ENCODE data around the gene PLAC8L1. TPM values are rescaled to one million over a fixed set of nuclear protein-coding genes. Genes with fewer than 3 reads are reported as not detected.

Gene PLAC8L1
- total RNA-seq, 1 experiment from 2014 or later: 2.7 TPM

GRCh38 chr5:146068206-146068605 is 37.2 kb downstream of the PLAC8L1 start:
- H3K36me3 ChIP-seq (ENCODE audit: insufficient read depth, low read length, poor library complexity, severe bottlenecking): no peaks in the 10 kb centered on the region
- H3K27ac ChIP-seq (ENCODE audit: low read depth, low read length, poor library complexity, severe bottlenecking): no peak overlapping the region
- H3K4me3 ChIP-seq (ENCODE audit: low read depth, low read length, poor library complexity, severe bottlenecking): no peak overlapping the region
- H3K9me3 ChIP-seq (ENCODE audit: low read depth, low read length, poor library complexity, severe bottlenecking): no peaks in the 10 kb centered on the region
- POLR2A ChIA-PET (ENCODE audit: low non-redundant PET): no interaction called here
- TF ChIP-seq CTCF (conservative IDR thresholded peaks at IDR 0.05; ENCODE audit: low read depth, low read length): no peak
- no peak for TF ChIP-seq EZH2 (IDR thresholded peaks at IDR 0.05; ENCODE audit: borderline replicate concordance, low read depth, low read length, poor library complexity, severe bottlenecking)
- intact Hi-C loops (cut with micrococcal nuclease; ENCODE audit: unreplicated experiment): no loop called here
- BruUV-seq (replicated peaks): no TSS peak
- H3K4me1 ChIP-seq (ENCODE audit: insufficient read depth, low read length, poor library complexity, severe bottlenecking): no peaks in the 10 kb centered on the region
- no peaks in the 10 kb centered on the region for H3K27me3 ChIP-seq (replicated peaks; ENCODE audit: insufficient read depth, low read depth, low read length, poor library complexity)
- no peak for DNase-seq (ENCODE audit: low spot score)
- CTCF ChIA-PET: no interaction called here

GRCh38 chr5:146066968-146067367 is 38.4 kb downstream of the PLAC8L1 start:
- Histone ChIP-seq H3K4me3 (ENCODE audit: low read depth, low read length, poor library complexity, severe bottlenecking) (no peak overlapping the region), H3K27ac (ENCODE audit: low read depth, low read length, poor library complexity, severe bottlenecking) (no peak overlapping the region), H3K9me3 (ENCODE audit: low read depth, low read length, poor library complexity, severe bottlenecking) (no peaks in the 10 kb centered on the region), H3K27me3 (replicated peaks; ENCODE audit: insufficient read depth, low read depth, low read length, poor library complexity) (no peaks in the 10 kb centered on the region), H3K4me1 (ENCODE audit: insufficient read depth, low read length, poor library complexity, severe bottlenecking) (no peaks in the 10 kb centered on the region), H3K36me3 (ENCODE audit: insufficient read depth, low read length, poor library complexity, severe bottlenecking) (no peaks in the 10 kb centered on the region)
- DNase-seq (ENCODE audit: low spot score): no peak
- intact Hi-C loops (cut with micrococcal nuclease; ENCODE audit: unreplicated experiment): no loop called here
- CTCF ChIA-PET: no interaction called here
- POLR2A ChIA-PET (ENCODE audit: low non-redundant PET): no interaction called here
- TF ChIP-seq EZH2 (IDR thresholded peaks at IDR 0.05; ENCODE audit: borderline replicate concordance, low read depth, low read length, poor library complexity, severe bottlenecking) (no peak), CTCF (conservative IDR thresholded peaks at IDR 0.05; ENCODE audit: low read depth, low read length) (no peak)
- no TSS peak for BruUV-seq (replicated peaks)

GRCh38 chr5:146060221-146060585 is 45.2 kb downstream of the PLAC8L1 start:
- Histone ChIP-seq H3K9me3 (ENCODE audit: low read depth, low read length, poor library complexity, severe bottlenecking) (no peaks in the 10 kb centered on the region), H3K4me3 (ENCODE audit: low read depth, low read length, poor library complexity, severe bottlenecking) (no peak overlapping the region), H3K27me3 (replicated peaks; ENCODE audit: insufficient read depth, low read depth, low read length, poor library complexity) (no peaks in the 10 kb centered on the region), H3K36me3 (ENCODE audit: insufficient read depth, low read length, poor library complexity, severe bottlenecking) (no peaks in the 10 kb centered on the region), H3K27ac (ENCODE audit: low read depth, low read length, poor library complexity, severe bottlenecking) (no peak overlapping the region), H3K4me1 (ENCODE audit: insufficient read depth, low read length, poor library complexity, severe bottlenecking) (no peaks in the 10 kb centered on the region)
- TF ChIP-seq CTCF (conservative IDR thresholded peaks at IDR 0.05; ENCODE audit: low read depth, low read length): no peak
- no peak for TF ChIP-seq EZH2 (IDR thresholded peaks at IDR 0.05; ENCODE audit: borderline replicate concordance, low read depth, low read length, poor library complexity, severe bottlenecking)
- BruUV-seq (replicated peaks): no TSS peak
- intact Hi-C loops (cut with micrococcal nuclease; ENCODE audit: unreplicated experiment): no loop called here
- DNase-seq (ENCODE audit: low spot score): no peak
- ChIA-PET POLR2A (ENCODE audit: low non-redundant PET) (no interaction called here), CTCF (no interaction called here)

All from A673 (cell line).